Kidney (tissue), 14 donors: Measurements from ENCODE around the gene MGST3. TPM values are rescaled to one million over a fixed set of nuclear protein-coding genes. Genes with fewer than 3 reads are reported as not detected.
"Not testable (repeated sequence)": the region's sequence is repeated elsewhere in the genome, so short reads cannot be mapped to it uniquely, and the experiment has no call there.

ENCODE experiments used
- DNase-seq, 5 donors: peaks; one replicate each; pipeline ENCODE4 v3.0.0-alpha.2; 2013 to 2020
- FAIRE-seq: peaks from 2 replicates; lab custom pipeline; 2012; peaks lifted over from hg19 to GRCh38; lab: Jason Lieb, UNC
- H3K27ac ChIP-seq, 2 donors: one replicate each; pipeline ENCODE4 v1.7.0; 2013; ENCODE audit warnings: low read depth in 2 of 2, low read length in 2 of 2, inconsistent platforms in 1 of 2
- H3K27me3 ChIP-seq: one replicate; pipeline ENCODE4 v1.7.1; 2013; ENCODE audit warnings: low read length, inconsistent platforms; ENCODE audit not compliant: control insufficient read depth, insufficient read depth
- H3K36me3 ChIP-seq, 3 donors: one replicate each; pipeline versions ENCODE4 v1.7.0 to v1.7.1; 2013; ENCODE audit warnings: low read length in 3 of 3, control low read depth in 1 of 3, inconsistent platforms in 1 of 3; ENCODE audit not compliant: insufficient read depth in 3 of 3, control insufficient read depth in 2 of 3
- H3K4me1 ChIP-seq, 3 donors: one replicate each; pipeline versions ENCODE4 v1.7.0 to v1.7.1; 2013; ENCODE audit warnings: low read length in 3 of 3, inconsistent platforms in 1 of 3, low read depth in 1 of 3; ENCODE audit not compliant: control insufficient read depth in 2 of 3, insufficient read depth in 2 of 3
- H3K4me3 ChIP-seq, 3 donors: one replicate each; pipeline versions ENCODE4 v1.7.0 to v1.8.1; 2013; ENCODE audit warnings: low read length in 3 of 3, control low read depth in 1 of 3, inconsistent platforms in 1 of 3
- H3K9ac ChIP-seq, 3 donors: one replicate each; pipeline versions ENCODE4 v1.7.0 to v1.7.1; 2013; ENCODE audit warnings: low read length in 3 of 3, control low read depth in 1 of 3, inconsistent platforms in 1 of 3
- H3K9me3 ChIP-seq, 3 donors: one replicate each; pipeline versions ENCODE4 v1.7.0 to v1.7.1; 2013; ENCODE audit warnings: low read length in 3 of 3, control low read depth in 1 of 3, inconsistent platforms in 1 of 3; ENCODE audit not compliant: control insufficient read depth in 2 of 3, insufficient read depth in 1 of 3
- intact Hi-C: fragments of 100-400 bp; cut with DNase I; formaldehyde crosslinking; loops from one replicate; pipeline ENCODE4 v1.11.1; 2022
- polyA plus RNA-seq: library from polyadenylated mRNA; stranded (reverse); fragments of 350-450 nt; fragmentation: Illumina TruSeq; extraction: RNeasy Lipid Tissue Mini Kit (QIAGEN cat#74804); gene quantifications from one replicate; pipeline ENCODE4 v1.2.3, GENCODE V29; 2014; ENCODE audit warnings: low read depth, low replicate concordance; ENCODE audit not compliant: insufficient read depth
- total RNA-seq: library from RNA; stranded (reverse); fragmentation: NEBNext Ultra II Directional; extraction: Animal tissue kit (Norgen Biotek cat#: 25700); gene quantifications from one replicate; pipeline ENCODE4 v1.2.1, GENCODE V29; 2021
- TF ChIP-seq, protein P1 (sequence below): IDR thresholded peaks from 3 replicates; pipeline ENCODE4 v1.5.1; 2012; ENCODE audit warnings: mild to moderate bottlenecking, moderate library complexity, borderline replicate concordance; ENCODE audit not compliant: insufficient read depth; ENCODE audit errors: extremely low read depth
- donor health status: control.
- donor health status: control.
- donor health status: control.
- donor health status: control.
- donor health status: control.
- donor health status: DM: yes; HTN: yes; CAD: no.
- donor health status: Normal renal cell carcinoma (clear cell type).

MGST3 gene
- total and polyA plus RNA-seq, 2 donors from 2014 or later: 296 to 545 TPM

DNA sequence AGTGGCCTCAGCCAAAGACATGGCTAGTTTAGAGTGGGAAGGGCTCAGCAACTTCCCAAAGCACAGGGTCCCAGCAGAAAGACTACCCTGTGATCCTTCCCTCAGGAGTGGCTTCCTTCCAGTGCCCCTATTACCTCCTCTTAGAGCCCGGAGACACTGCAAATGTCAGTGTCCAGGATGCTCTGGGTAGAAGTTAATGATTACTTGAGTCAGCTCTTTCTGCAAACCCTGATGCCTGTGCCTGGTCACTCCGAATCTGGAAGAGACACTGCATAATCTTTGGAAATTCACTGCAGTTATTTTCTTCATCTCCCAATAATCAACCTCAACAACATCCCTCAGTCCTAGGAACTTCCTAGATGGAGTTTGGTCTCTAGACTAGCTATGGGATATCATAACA is 27.2 kb upstream of the MGST3 start:
- Histone ChIP-seq H3K36me3 (no peaks in the 10 kb centered on the region), H3K4me1 (peaks cover 0 to 2% (median under 1%) of the 10 kb centered on the region in 3 donors), H3K27me3 (no peaks in the 10 kb centered on the region), H3K27ac (no peak overlapping the region), H3K9me3 (no peaks in the 10 kb centered on the region), H3K4me3 (no peak overlapping the region), H3K9ac (no peak overlapping the region)
- TF ChIP-seq, protein P1, sequence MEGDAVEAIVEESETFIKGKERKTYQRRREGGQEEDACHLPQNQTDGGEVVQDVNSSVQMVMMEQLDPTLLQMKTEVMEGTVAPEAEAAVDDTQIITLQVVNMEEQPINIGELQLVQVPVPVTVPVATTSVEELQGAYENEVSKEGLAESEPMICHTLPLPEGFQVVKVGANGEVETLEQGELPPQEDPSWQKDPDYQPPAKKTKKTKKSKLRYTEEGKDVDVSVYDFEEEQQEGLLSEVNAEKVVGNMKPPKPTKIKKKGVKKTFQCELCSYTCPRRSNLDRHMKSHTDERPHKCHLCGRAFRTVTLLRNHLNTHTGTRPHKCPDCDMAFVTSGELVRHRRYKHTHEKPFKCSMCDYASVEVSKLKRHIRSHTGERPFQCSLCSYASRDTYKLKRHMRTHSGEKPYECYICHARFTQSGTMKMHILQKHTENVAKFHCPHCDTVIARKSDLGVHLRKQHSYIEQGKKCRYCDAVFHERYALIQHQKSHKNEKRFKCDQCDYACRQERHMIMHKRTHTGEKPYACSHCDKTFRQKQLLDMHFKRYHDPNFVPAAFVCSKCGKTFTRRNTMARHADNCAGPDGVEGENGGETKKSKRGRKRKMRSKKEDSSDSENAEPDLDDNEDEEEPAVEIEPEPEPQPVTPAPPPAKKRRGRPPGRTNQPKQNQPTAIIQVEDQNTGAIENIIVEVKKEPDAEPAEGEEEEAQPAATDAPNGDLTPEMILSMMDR: no peak
- intact Hi-C loops: loop anchor here (5.0 kb wide), 1 partner anchor 308 kb away; no protein-coding TSS in a partner anchor
- DNase-seq: no peak
- FAIRE-seq: no peak

DNA sequence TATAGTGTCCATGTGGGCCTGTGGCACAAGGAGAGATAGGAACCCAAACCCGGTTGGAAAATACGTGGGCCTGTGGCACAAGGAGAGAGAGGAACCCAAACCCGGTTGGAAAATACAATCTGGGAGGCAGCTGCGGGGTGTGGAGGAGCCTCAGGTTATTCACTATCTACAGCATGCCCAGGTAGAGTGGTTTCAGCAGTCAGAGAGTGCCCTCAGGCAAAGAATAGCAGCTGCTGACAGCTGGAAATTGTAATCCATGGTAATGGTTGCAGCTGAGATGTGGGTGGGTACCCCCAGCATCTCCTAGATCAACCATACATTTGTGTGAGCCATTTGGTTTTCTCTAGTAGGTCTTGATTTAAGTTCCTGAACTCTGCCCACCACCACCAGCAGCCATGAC is 25.8 kb upstream of the MGST3 start:
- H3K27me3 ChIP-seq: no peaks in the 10 kb centered on the region
- intact Hi-C loops: no loop called here
- H3K4me3 ChIP-seq: no peak overlapping the region
- FAIRE-seq (no peak), DNase-seq (no peak)
- no peak overlapping the region for H3K27ac ChIP-seq
- H3K36me3 ChIP-seq: no peaks in the 10 kb centered on the region
- peaks cover 0 to 2% (median 0%) of the 10 kb centered on the region in 3 donors for H3K4me1 ChIP-seq
- TF ChIP-seq, protein P1: no peak
- H3K9ac ChIP-seq: no peak overlapping the region
- no peaks in the 10 kb centered on the region for H3K9me3 ChIP-seq

DNA sequence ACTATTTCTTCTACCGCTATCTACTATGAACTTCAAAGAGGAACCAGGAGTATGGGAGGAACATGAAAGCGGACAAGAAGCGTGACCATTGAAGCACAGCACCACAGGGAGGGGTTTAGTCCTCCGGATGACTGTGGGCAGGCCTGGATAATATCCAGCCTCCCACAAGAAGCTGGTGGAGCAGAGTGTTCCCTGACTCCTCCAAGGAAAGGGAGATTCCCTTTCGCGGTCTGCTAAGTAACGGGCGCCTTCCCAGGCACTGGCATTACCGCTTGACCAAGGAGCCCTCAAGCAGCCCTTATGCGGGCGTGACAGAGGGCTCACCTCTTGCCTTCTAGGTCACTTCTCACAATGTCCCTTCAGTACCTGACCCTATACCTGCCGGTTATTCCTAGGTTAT is 24.4 kb upstream of the MGST3 start:
- H3K27ac ChIP-seq, intact Hi-C loops, H3K36me3 ChIP-seq, H3K4me3 ChIP-seq, H3K9me3 ChIP-seq, H3K9ac ChIP-seq, H3K27me3 ChIP-seq, H3K4me1 ChIP-seq, FAIRE-seq: not testable (repeated sequence)
- peak in 2 of 5 donors; percentile 12 to 18 for DNase-seq

DNA sequence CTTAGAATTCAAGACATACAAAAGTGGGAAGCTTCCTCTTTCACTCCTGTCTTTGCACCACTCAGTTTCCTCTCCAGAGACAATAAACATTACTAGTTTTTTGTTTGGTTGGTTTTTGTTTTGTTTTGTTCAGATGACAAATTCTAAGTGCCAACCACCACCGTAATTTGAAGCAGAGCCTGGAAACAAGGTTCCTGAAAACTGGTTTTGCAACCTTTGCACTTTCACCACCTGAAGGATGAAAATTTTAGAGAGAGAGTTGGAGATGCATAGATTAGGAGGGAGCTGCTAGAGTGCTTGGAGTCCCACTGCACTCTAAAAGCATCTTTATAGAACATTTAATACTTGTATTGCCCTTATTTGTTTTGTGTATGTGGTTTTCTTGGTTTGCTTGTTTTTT is 20.2 kb upstream of the MGST3 start:
- FAIRE-seq (no peak), DNase-seq (no peak)

More for the DNA sequence above, 20.2 kb upstream of the MGST3 start:
- Histone ChIP-seq H3K9ac (no peak overlapping the region), H3K27ac (no peak overlapping the region), H3K36me3 (no peaks in the 10 kb centered on the region), H3K4me3 (no peak overlapping the region), H3K4me1 (no peaks in the 10 kb centered on the region), H3K27me3 (no peaks in the 10 kb centered on the region), H3K9me3 (no peaks in the 10 kb centered on the region)
- TF ChIP-seq, protein P1: no peak
- intact Hi-C loops: no loop called here
